ENCODE results near the gene COTL1.

GRCh38 chr16:84530590-84530989 lies 87.3 kb downstream of the COTL1 start:
- no peak for TF ChIP-seq CTCF (conservative IDR thresholded peaks at IDR 0.05 in 1 of 2, IDR thresholded peaks at IDR 0.05 in 1 of 2; ENCODE audit: extremely low read depth in 1 of 2, insufficient read depth in 1 of 2, low read depth in 1 of 2, low read length in 2 of 2)
- no peak for TF ChIP-seq EZH2 (IDR thresholded peaks at IDR 0.05; ENCODE audit: borderline replicate concordance, low read length)
